HG03432 (cell line): ENCODE measurements around the gene CCDC57.

Experiments
- ATAC-seq: cut with Tn5 transposase; IDR thresholded peaks from one replicate; pipeline ENCODE4 v1.9.1; 2021; ENCODE audit warnings: mild to moderate bottlenecking, moderate library complexity; ENCODE audit not compliant: unreplicated experiment

CCDC57 gene

GRCh38 chr17:82129095-82129494 is 83.5 kb downstream of the CCDC57 start:
- no peak for ATAC-seq

GRCh38 chr17:82128287-82128686 is 84.4 kb downstream of the CCDC57 start:
- no peak for ATAC-seq

DNA sequence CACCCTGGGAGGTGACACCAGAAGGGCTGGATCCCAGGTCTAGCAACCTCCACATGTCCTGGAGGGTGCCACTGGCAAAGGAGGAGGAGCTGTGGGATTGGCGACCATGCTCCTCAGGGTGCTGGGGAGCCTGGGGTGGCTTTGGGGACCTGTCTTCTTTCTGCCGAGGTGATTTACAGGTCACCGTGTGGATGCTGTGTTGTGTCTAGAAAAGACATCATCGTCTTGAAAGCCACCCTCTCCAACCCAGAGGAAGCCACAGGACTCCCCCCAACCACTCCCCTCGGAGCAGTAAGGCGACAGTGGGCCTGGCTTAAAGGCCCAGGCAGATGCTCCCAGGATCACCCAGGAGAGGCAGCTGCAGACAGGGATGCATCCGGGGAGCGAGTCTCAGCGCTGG is 84.9 kb downstream of the CCDC57 start:
- no peak for ATAC-seq

- ATAC-seq: no peak
Measured at GRCh38 chr17:82127315-82127595, 85.4 kb downstream of the CCDC57 start.

DNA sequence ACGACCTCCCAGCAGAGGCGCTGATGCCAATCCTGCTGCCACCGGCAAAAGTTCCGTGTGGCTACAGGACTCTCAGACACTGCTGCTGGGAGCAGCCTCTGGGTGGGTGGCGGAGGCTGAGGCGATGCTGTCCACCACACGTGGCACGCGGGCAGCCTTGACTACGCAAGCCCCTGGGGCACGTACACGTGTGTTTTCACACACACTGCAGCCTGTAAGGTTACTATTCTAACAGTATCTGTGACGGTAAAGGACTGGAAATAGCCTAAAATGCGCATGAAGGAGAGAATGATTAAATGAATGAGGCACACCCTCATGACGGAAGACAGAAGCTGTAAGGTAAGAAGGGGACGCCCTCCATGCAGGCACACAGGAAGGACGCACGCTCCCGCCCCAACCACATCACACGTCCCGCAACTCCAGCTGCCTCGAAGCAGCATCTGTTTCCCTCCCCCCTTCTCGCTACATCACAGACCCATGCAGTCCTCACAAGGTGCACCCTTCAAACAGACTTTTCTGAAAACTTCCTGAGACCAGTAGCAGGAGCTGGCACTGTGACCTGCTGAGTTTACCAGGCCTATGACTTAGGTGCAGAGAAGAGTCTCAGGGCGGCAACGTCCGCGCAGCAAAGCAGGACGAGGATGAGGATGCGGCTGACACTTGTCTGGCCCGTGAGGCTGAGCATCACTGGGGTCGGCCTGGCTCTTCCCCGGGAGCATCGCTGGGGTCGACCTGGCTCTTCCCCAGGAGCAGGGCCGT is 85.9 kb downstream of the CCDC57 start:
- ATAC-seq: no peak

- ATAC-seq: no peak
Measured at GRCh38 chr17:82124101-82124500, 88.5 kb downstream of the CCDC57 start.

DNA sequence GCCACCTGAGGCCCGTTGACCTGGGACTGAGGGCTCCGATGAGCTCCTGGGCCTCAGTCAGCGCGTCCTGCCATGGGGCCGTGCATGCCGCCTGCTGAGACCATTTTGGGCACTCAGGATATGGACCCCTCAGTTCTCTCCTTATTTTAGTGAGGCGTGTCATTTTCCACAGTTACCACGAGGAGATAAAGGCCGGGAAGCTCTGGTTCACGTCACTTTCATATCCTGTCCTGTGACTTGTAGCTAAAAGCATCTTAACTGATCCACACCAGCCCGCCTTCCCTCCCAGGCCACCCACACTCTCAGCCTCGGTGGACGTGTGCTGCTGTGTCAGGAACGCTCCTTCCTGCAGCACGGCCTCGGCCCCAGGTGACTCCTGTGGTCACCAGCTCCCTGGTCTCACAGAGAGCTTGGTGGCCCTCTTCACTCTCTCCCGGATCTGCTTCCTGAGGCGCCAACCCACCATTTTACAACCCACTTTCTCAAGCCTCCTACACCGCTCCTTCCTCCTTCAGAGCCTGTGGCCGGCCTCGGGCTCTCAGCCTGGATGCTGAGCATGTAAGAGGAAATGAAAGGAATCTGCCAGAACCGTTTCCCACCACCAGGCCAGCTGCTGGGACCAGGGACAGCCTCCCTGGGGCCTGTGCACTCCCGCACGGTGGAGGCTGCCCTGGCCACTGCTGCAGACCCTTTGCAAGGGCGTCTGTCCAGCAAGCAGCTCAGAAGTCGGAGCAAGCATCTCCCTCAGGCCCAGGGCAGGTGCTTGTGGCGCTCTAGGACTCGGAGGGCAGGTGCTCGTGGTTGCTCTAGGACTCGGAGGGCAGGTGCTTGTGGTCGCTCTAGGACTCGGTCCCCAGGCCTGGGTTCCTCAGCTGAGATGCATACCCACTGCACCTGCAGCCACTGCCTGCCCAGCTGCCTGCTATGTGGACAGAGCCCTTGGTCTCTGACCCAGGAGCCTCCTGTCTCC is 90.7 kb downstream of the CCDC57 start:
- no peak for ATAC-seq

DNA sequence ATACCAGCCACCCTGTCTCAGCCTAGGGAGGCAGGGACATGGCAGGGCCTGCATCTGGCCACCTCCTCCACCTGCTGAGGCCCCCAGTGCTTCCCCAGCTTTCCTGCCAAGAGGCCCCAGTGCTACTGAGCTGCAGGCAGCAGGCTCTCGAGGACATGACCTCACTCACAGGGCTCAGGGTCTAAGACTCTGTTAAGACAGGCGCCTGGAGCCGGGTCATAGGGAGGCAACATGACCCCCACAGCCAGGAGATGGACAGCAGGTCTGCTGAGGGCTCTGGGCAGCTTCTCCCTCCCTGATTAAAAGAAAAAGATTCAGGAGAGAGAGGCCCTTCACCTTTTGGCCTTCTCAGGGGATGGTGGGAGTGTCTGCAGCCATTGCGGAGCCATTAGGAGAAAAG is 91.4 kb downstream of the CCDC57 start:
- no peak for ATAC-seq

DNA sequence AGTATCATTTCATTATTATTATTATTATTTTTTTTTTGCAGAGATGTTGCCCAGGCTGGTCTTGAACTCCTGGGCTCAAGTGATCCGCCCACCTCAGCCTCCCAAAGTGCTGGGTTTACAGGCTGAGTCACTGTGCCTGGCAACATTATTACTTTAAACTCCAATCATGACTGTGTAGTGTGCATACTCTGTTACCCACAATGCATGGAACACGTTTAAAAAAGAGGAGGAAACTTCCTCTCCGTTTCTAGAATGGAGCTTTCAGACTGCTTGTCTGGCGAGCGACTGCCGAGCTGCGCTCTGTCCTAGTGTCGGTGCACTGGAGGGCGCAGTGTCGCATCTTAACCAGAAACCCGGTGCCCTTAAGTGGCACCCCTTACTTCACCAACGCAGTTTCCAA is 92.5 kb downstream of the CCDC57 start:
- ATAC-seq: no peak

DNA sequence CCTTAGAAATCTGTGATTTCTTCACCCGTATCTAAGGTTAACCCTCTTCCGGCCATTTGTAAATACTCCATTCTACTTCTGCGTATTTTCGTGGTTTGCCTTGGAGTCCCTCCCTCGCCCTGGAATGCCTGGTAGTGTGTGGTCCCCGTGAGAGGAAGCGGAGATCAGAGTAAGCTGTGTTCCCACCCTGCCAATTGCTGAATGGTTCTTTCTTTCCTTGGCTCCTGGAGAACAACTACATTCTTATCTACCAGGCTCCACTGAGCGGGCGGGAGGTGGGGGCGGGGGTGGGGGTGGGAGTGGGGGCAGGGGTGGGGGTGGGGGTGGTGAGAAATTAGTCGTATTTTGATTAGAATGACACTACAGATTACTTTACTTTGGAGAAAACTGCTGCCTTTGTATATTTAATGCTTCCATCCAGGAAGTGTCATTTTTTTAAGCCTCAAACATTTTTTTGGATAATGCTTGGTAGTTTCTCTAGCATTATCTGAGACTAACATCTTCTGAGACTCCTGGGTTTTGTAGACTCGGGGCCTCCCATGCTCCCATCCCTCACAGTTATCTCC is 93.7 kb downstream of the CCDC57 start:
- ATAC-seq: no peak

DNA sequence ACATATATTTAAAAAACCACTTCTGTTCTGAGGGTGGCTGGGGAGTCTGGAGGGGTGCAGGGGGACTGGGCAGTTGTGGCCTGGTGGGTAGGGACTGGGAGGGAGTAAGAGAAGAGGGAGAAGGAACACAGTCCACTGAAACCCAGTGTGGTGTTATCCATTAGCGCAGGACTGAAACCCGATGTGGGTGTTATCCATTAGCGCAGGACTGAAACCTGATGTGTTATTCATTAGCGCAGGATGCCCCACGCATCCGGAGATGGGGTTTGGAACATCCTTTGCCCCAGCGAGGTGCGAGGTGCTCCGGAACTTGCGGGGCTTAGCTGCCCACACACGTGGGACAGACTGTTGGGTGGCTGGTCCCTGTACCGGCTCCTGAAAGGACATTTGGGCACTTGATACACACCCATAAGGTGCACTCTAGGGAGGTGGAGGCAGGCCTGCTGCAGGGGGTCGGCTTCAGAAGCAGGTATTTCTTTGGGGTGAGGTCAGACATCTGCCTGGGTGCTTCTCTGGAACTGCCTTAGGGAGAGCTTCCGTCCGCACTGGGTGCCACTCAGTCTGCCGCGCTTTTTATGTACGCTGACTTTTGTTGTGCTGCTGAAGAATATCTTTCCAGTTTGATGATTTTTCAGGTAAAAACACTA is 94.4 kb downstream of the CCDC57 start:
- no peak for ATAC-seq

- ATAC-seq: no peak
Measured at GRCh38 chr17:82117139-82118090, 95.2 kb downstream of the CCDC57 start.

DNA sequence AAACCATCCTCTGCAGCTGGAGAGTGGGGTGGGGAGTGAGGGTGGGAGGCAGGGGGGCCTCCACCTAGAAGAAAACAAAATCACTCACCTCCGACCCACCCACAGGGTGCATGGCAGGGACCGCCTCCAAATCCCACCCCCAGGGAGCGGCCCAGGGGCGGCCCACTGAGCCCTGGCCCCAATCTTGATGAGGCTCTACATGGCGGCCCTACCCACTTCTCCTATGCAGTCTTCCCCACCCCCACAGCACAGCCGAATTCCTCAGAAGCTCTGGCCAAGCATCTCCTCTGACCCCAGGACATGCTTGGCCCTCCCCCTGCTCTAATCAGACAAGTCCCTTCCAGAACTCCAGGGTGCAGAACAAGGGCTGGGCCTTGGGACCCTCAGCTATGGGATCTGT is 96.4 kb downstream of the CCDC57 start:
- no peak for ATAC-seq

GRCh38 chr17:82114872-82115271 is 97.8 kb downstream of the CCDC57 start:
- ATAC-seq: no peak

GRCh38 chr17:82114447-82114846 is 98.2 kb downstream of the CCDC57 start:
- ATAC-seq: no peak

GRCh38 chr17:82113941-82114340 is 98.7 kb downstream of the CCDC57 start:
- no peak for ATAC-seq

- no peak for ATAC-seq
Measured at GRCh38 chr17:82113422-82113821, 99.2 kb downstream of the CCDC57 start.

DNA sequence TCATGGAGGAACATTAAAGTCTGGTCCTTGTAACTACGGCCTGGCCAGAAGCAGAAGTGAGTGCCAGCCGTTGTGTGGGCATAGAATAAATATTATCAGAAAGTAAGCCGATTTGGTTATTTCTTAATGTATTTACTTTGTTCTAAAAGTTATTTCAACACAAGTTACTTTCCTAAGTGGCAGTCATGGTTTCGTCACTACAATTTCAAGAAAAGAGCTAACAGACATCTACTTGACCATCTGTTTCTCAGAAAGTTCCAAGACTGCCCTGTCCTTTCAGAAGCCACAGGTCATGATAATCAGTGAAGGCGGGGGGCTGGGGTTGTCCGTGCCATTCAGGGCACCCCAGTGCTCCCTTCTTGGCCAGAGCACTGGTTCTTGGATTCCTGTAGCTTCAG is 99.7 kb downstream of the CCDC57 start:
- no peak for ATAC-seq

GRCh38 chr17:82112181-82112913 is 100.3 kb downstream of the CCDC57 start:
- ATAC-seq: no peak

DNA sequence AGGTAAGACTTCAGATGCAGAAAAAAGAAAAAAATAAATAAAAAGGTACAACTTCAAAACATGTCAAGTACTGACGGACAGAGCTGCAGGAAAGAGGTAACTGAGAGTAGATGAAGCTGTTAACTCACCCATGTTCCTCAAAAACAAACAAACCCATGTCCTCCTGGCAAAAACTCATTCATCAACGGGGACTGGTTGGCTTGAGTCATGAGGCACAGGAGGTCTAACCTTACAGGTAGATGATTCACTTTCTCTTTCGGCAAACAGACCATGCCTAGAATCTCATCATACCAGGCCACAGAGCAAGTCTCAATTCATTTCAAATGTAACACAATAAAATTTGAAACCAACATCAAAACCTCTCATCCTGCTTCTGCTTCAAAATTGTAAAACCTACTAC is 102.3 kb downstream of the CCDC57 start:
- no peak for ATAC-seq
